SU-DHL-6 (cell line): Measurements from ENCODE around the gene NMS.

Experiments
- H2AFZ ChIP-seq: fragments of 200-600 bp; sonication (generic); 2 replicates; pipeline ENCODE4 v1.6.1; 2014; ENCODE audit warnings: low read depth, mild to moderate bottlenecking, moderate library complexity, mixed read lengths, antibody characterized with exemption, low read length; ENCODE audit not compliant: severe bottlenecking
- H3F3A ChIP-seq: fragments of 200-600 bp; shearing (Covaris generic); 2 replicates; pipeline ENCODE4 v1.6.0; 2016; ENCODE audit warnings: antibody characterized with exemption, mild to moderate bottlenecking; ENCODE audit not compliant: insufficient read depth
- H3K27ac ChIP-seq: fragments of 200-600 bp; sonication (generic); 2 replicates; pipeline ENCODE4 v1.5.1; 2016; ENCODE audit warnings: low read depth, mild to moderate bottlenecking, low read length, moderate library complexity, mixed read lengths
- H3K27me3 ChIP-seq: fragments of 200-600 bp; sonication (generic), shearing (Covaris generic); 2 replicates; pipeline ENCODE4 v1.6.0; 2014; ENCODE audit warnings: mild to moderate bottlenecking, low read length
- H3K36me3 ChIP-seq: fragments of 200-600 bp; sonication (generic); 2 replicates; pipeline ENCODE4 v1.6.1; 2014; ENCODE audit warnings: mild to moderate bottlenecking, low read length, mixed read lengths
- H3K4me2 ChIP-seq: fragments of 300-600, 200-600 bp; shearing (Covaris generic), sonication (generic); 2 replicates; pipeline ENCODE4 v1.6.0; 2014; ENCODE audit warnings: low read length, low read depth, mild to moderate bottlenecking; ENCODE audit not compliant: poor library complexity, severe bottlenecking
- H3K4me3 ChIP-seq: fragments of 200-600 bp; sonication (generic); 2 replicates; pipeline ENCODE4 v1.5.1; 2014; ENCODE audit warnings: antibody characterized with exemption, low read length, mild to moderate bottlenecking, mixed read lengths; ENCODE audit not compliant: insufficient read depth, poor library complexity, severe bottlenecking
- H3K79me2 ChIP-seq: fragments of 200-600 bp; sonication (generic); 2 replicates; pipeline ENCODE4 v1.6.1; 2014; ENCODE audit warnings: mild to moderate bottlenecking, low read length, moderate library complexity; ENCODE audit not compliant: insufficient read depth
- H3K9ac ChIP-seq: fragments of 200-600 bp; sonication (generic); 2 replicates; pipeline ENCODE4 v1.7.0; 2014; ENCODE audit warnings: mild to moderate bottlenecking, low read length
- H3K9me2 ChIP-seq: fragments of 200-600 bp; sonication (generic); replicated peaks from 2 replicates; pipeline ENCODE4 v1.6.1; 2014; ENCODE audit warnings: low read length; ENCODE audit not compliant: insufficient read depth
- H3K9me3 ChIP-seq: fragments of 200-600 bp; sonication (generic); 2 replicates; pipeline ENCODE4 v1.6.1; 2014; ENCODE audit warnings: low read length, mixed read lengths; ENCODE audit not compliant: insufficient read depth
- H4K20me1 ChIP-seq: fragments of 200-600 bp; sonication (generic); 2 replicates; pipeline ENCODE4 v1.6.1; 2014; ENCODE audit warnings: low read depth, mild to moderate bottlenecking, antibody characterized with exemption, low read length, moderate library complexity, mixed read lengths
- CTCF ChIP-seq: fragments of 200-600 bp; sonication (generic); IDR thresholded peaks from one replicate; pipeline ENCODE4 v1.5.1; 2017; ENCODE audit warnings: antibody characterized with exemption, mild to moderate bottlenecking, low read length, moderate library complexity; ENCODE audit not compliant: insufficient read depth, poor library complexity, severe bottlenecking
- EZH2phosphoT487 ChIP-seq: fragments of 200-600 bp; sonication (generic), shearing (Covaris generic); conservative IDR thresholded peaks from 2 replicates; pipeline ENCODE4 v1.6.1; 2018; ENCODE audit warnings: mild to moderate bottlenecking, antibody characterized with exemption, low read length, moderate library complexity, mixed read lengths

The NMS gene

GRCh38 chr2:100482741-100483140, 12.5 kb downstream of the NMS start:
- no peaks in the 10 kb centered on the region for H3K9me2 ChIP-seq
- no peaks in the 10 kb centered on the region for H3F3A ChIP-seq
- no peaks in the 10 kb centered on the region for H4K20me1 ChIP-seq
- H3K4me2 ChIP-seq = no peak overlapping the region
- H3K9ac ChIP-seq = no peak overlapping the region
- H3K79me2 ChIP-seq = no peaks in the 10 kb centered on the region
- H3K27ac ChIP-seq = no peak overlapping the region
- no peak overlapping the region for H2AFZ ChIP-seq
- TF ChIP-seq EZH2phosphoT487 (no peak), CTCF (no peak)
- H3K36me3 ChIP-seq = no peaks in the 10 kb centered on the region
- H3K4me3 ChIP-seq = no peak overlapping the region
- H3K27me3 ChIP-seq = no peaks in the 10 kb centered on the region
- no peaks in the 10 kb centered on the region for H3K9me3 ChIP-seq

GRCh38 chr2:100483895-100484294, 13.6 kb downstream of the NMS start:
- no peaks in the 10 kb centered on the region for H4K20me1 ChIP-seq

GRCh38 chr2:100484390-100484789, 14.1 kb downstream of the NMS start:
- H3K9me2 ChIP-seq = no peaks in the 10 kb centered on the region
- no peak overlapping the region for H3K4me3 ChIP-seq
- no peaks in the 10 kb centered on the region for H4K20me1 ChIP-seq
- no peaks in the 10 kb centered on the region for H3K27me3 ChIP-seq
- no peaks in the 10 kb centered on the region for H3K79me2 ChIP-seq
- no peak overlapping the region for H2AFZ ChIP-seq
- no peak overlapping the region for H3K9ac ChIP-seq
- no peak overlapping the region for H3K4me2 ChIP-seq
- H3F3A ChIP-seq = no peaks in the 10 kb centered on the region
- H3K9me3 ChIP-seq = no peaks in the 10 kb centered on the region
- TF ChIP-seq EZH2phosphoT487 (no peak), CTCF (no peak)
- H3K27ac ChIP-seq = no peak overlapping the region
- H3K36me3 ChIP-seq = no peaks in the 10 kb centered on the region

More at GRCh38 chr2:100483895-100484294, 13.6 kb downstream of the NMS start:
- no peaks in the 10 kb centered on the region for H3F3A ChIP-seq
- no peaks in the 10 kb centered on the region for H3K27me3 ChIP-seq
- H3K27ac ChIP-seq = no peak overlapping the region
- H3K36me3 ChIP-seq = no peaks in the 10 kb centered on the region
- H3K4me3 ChIP-seq = no peak overlapping the region
- no peak overlapping the region for H3K9ac ChIP-seq
- H3K9me3 ChIP-seq = no peaks in the 10 kb centered on the region
- no peak for TF ChIP-seq EZH2phosphoT487
- no peak for TF ChIP-seq CTCF
- no peak overlapping the region for H3K4me2 ChIP-seq
- H2AFZ ChIP-seq = no peak overlapping the region
- no peaks in the 10 kb centered on the region for H3K79me2 ChIP-seq
- no peaks in the 10 kb centered on the region for H3K9me2 ChIP-seq
